K562 (cell line): ENCODE measurements around the gene LHX5. TPM values are rescaled to one million over a fixed set of nuclear protein-coding genes. Genes with fewer than 3 reads are reported as not detected.

Experiments
- DMBX1 ChIP-seq: fragments of 250-450 bp; sonication (Bioruptor Pico); IDR thresholded peaks from 2 replicates; pipeline ENCODE4 v1.8.0; 2022; ENCODE audit warnings: inconsistent platforms, mild to moderate bottlenecking, moderate library complexity, borderline replicate concordance
- DPF2 ChIP-seq: fragments of 450-650 bp; IDR thresholded peaks from 2 replicates; pipeline ENCODE4 v1.6.1; 2016
- ESRRA ChIP-seq: fragments of 450-650 bp; IDR thresholded peaks from 2 replicates; pipeline ENCODE4 v1.6.1; 2014; ENCODE audit warnings: low read depth, mild to moderate bottlenecking, moderate library complexity, borderline replicate concordance
- EZH2 ChIP-seq: IDR thresholded peaks from 2 replicates; pipeline ENCODE4 v1.6.1; 2012; ENCODE audit warnings: low read depth, mild to moderate bottlenecking, inconsistent platforms, low read length, borderline replicate concordance
- RBBP5 ChIP-seq: fragments of 200-600 bp; sonication (generic); IDR thresholded peaks from 2 replicates; pipeline ENCODE4 v1.6.1; 2012; ENCODE audit warnings: borderline replicate concordance, mild to moderate bottlenecking, low read length, control low read depth, inconsistent platforms; ENCODE audit not compliant: insufficient read depth, poor library complexity, severe bottlenecking
- SAP30 ChIP-seq: fragments of 200-600 bp; sonication (generic); IDR thresholded peaks from 2 replicates; pipeline ENCODE4 v1.6.1; 2012; ENCODE audit warnings: borderline replicate concordance, low read depth, mild to moderate bottlenecking, moderate library complexity, low read length, control low read depth, inconsistent platforms; ENCODE audit not compliant: insufficient read depth, poor library complexity, severe bottlenecking
- SRF ChIP-seq, 2 experiments: fragments of 250-450, 450-650 bp in 1 of 2; sonication (Bioruptor Pico) in 1 of 2; sonication (generic) in 1 of 2; formaldehyde crosslinking; IDR thresholded peaks; 2 replicates each; pipeline versions ENCODE4 v1.5.0 to v1.5.1; 2020 to 2022; ENCODE audit warnings: mild to moderate bottlenecking in 1 of 2, missing genetic modification reagents in 1 of 2
- TCF3 ChIP-seq: sonication (generic); formaldehyde crosslinking; IDR thresholded peaks from 2 replicates; pipeline ENCODE4 v1.4.0; 2020; ENCODE audit warnings: mild to moderate bottlenecking, missing genetic modification reagents
- ZNF165 ChIP-seq: fragments of 250-450 bp; sonication (Bioruptor Pico); IDR thresholded peaks from 2 replicates; pipeline ENCODE4 v1.4.0; 2020; ENCODE audit warnings: borderline replicate concordance
- polyA plus RNA-seq, 8 experiments: library from polyadenylated mRNA; depleted of rRNA in 4 of 8; stranded (reverse) in 5 of 8; unstranded in 3 of 8; fragments of >200 nt; fragmentation: Nextera tagmentation in 2 of 8; fragmentation: Illumina TruSeq in 1 of 8; extraction: Ambion mirVana in 2 of 8; extraction: Trizol in 1 of 8; gene quantifications; 2 replicates each; pipeline versions ENCODE4 v1.2.1 to v1.2.3, GENCODE V29; 2011 to 2014; ENCODE audit warnings: inconsistent platforms in 1 of 8, missing spikeins in 1 of 8
- total RNA-seq, 7 experiments: library from RNA; depleted of rRNA in 6 of 7; stranded (reverse); fragments of >200 nt in 6 of 7; fragmentation: Illumina TruSeq in 2 of 7; extraction: Trizol in 2 of 7; gene quantifications; 2 replicates each; pipeline versions ENCODE4 v1.2.1 to v1.2.3, GENCODE V29; 2011 to 2021; ENCODE audit warnings: low replicate concordance in 1 of 7
- TF ChIP-seq, protein P1 (sequence below): IDR thresholded peaks from 2 replicates; pipeline ENCODE4 v1.6.1; 2011; ENCODE audit warnings: borderline replicate concordance, low read depth, mild to moderate bottlenecking, moderate library complexity, low read length; ENCODE audit not compliant: insufficient read depth, poor library complexity, severe bottlenecking
- TF ChIP-seq, protein P2 (sequence below): fragments of 450-650 bp; formaldehyde crosslinking; IDR thresholded peaks from 2 replicates; pipeline ENCODE4 v1.4.0; 2020; ENCODE audit warnings: mild to moderate bottlenecking, moderate library complexity
- TF ChIP-seq, protein P3 (sequence below): fragments of 450-650 bp; conservative IDR thresholded peaks from 2 replicates; pipeline ENCODE4 v1.6.1; 2016; ENCODE audit warnings: missing genetic modification characterization, low read depth, mild to moderate bottlenecking, control low read depth, missing compliant biosample characterization
- TF ChIP-seq, protein P4 (sequence below): fragments of 450-650 bp; IDR thresholded peaks from 2 replicates; pipeline ENCODE4 v1.6.1; 2014; ENCODE audit warnings: low read depth, mild to moderate bottlenecking, moderate library complexity, borderline replicate concordance
- TF ChIP-seq, protein P5 (sequence below): sonication (generic); formaldehyde crosslinking; IDR thresholded peaks from 2 replicates; pipeline ENCODE4 v1.8.0; 2023; ENCODE audit warnings: mild to moderate bottlenecking, missing genetic modification reagents

LHX5 gene
- total and polyA plus RNA-seq, 9 of the 15 experiments (the other 6 are each of a cell fraction or from before 2014, with no cell fraction given), result 0.04 to 0.17 (median 0.05) TPM; not detected in 6

DNA sequence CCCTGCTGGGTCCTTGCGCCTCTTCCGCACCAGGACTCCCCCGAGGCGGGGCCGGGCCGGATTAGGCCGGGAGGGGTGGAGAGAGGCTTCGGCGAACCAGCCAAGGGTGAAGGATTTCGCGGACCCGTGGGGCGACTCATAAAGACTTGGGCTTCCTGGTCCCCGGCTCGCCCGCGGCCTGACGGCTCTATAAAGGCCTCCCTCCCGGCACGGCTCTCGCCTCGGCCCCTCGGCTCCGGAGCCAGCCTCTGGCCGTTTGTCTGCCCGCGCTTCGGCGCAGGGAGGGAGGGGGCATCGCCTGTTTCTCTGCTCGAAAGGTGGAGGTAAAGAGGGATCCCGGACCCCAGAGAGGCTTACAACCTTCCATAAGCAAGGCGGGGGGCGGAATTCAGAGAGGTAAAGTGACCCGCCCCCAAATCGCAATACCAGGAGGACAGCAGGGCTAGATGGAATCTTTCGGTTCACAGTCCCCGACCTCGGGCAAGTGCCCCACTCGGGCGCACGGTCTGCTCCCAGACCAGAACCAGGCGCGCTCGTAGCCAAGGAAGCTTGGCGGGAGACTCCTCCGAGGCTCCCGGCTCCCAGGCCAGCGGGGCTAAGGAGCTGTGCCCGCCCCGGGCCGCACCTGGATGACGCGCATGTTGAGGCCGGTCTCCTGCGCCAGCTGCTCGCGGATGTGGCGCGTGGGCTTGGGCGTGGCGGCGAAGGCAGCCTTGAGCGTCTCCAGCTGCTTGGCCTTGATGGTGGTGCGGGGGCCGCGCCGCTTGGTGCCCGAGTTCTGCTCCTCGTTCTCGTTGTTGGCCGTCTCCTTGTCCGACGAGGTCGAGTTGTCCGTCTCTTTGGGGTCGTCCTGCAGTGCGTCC is 3.9 kb downstream of the LHX5 start (continued):
- TF ChIP-seq ZNF165 (CRISPR knock-in tag) (no peak), DPF2 (no peak), RBBP5 (no peak), SAP30 (peak; percentile 25), EZH2 (peak; percentile 82), ESRRA (no peak), DMBX1 (CRISPR knock-in tag) (no peak), TCF3 (CRISPR knock-in tag) (peak; percentile 35; the same call in 1 of the 2 replicates), SRF (CRISPR knock-in tag; IDR thresholded peaks at IDR 0.05) (no peak)
- TF ChIP-seq, protein P1, sequence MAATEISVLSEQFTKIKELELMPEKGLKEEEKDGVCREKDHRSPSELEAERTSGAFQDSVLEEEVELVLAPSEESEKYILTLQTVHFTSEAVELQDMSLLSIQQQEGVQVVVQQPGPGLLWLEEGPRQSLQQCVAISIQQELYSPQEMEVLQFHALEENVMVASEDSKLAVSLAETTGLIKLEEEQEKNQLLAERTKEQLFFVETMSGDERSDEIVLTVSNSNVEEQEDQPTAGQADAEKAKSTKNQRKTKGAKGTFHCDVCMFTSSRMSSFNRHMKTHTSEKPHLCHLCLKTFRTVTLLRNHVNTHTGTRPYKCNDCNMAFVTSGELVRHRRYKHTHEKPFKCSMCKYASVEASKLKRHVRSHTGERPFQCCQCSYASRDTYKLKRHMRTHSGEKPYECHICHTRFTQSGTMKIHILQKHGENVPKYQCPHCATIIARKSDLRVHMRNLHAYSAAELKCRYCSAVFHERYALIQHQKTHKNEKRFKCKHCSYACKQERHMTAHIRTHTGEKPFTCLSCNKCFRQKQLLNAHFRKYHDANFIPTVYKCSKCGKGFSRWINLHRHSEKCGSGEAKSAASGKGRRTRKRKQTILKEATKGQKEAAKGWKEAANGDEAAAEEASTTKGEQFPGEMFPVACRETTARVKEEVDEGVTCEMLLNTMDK, result no peak
- TF ChIP-seq, protein P2, sequence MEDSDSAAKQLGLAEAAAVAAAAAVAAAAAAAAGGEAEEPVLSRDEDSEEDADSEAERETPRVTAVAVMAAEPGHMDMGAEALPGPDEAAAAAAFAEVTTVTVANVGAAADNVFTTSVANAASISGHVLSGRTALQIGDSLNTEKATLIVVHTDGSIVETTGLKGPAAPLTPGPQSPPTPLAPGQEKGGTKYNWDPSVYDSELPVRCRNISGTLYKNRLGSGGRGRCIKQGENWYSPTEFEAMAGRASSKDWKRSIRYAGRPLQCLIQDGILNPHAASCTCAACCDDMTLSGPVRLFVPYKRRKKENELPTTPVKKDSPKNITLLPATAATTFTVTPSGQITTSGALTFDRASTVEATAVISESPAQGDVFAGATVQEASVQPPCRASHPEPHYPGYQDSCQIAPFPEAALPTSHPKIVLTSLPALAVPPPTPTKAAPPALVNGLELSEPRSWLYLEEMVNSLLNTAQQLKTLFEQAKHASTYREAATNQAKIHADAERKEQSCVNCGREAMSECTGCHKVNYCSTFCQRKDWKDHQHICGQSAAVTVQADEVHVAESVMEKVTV, result no peak
- TF ChIP-seq, protein P3, sequence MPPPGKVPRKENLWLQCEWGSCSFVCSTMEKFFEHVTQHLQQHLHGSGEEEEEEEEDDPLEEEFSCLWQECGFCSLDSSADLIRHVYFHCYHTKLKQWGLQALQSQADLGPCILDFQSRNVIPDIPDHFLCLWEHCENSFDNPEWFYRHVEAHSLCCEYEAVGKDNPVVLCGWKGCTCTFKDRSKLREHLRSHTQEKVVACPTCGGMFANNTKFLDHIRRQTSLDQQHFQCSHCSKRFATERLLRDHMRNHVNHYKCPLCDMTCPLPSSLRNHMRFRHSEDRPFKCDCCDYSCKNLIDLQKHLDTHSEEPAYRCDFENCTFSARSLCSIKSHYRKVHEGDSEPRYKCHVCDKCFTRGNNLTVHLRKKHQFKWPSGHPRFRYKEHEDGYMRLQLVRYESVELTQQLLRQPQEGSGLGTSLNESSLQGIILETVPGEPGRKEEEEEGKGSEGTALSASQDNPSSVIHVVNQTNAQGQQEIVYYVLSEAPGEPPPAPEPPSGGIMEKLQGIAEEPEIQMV (tag), result peak; percentile 75
- TF ChIP-seq, protein P4, sequence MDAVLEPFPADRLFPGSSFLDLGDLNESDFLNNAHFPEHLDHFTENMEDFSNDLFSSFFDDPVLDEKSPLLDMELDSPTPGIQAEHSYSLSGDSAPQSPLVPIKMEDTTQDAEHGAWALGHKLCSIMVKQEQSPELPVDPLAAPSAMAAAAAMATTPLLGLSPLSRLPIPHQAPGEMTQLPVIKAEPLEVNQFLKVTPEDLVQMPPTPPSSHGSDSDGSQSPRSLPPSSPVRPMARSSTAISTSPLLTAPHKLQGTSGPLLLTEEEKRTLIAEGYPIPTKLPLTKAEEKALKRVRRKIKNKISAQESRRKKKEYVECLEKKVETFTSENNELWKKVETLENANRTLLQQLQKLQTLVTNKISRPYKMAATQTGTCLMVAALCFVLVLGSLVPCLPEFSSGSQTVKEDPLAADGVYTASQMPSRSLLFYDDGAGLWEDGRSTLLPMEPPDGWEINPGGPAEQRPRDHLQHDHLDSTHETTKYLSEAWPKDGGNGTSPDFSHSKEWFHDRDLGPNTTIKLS, result no peak
- TF ChIP-seq, protein P5, sequence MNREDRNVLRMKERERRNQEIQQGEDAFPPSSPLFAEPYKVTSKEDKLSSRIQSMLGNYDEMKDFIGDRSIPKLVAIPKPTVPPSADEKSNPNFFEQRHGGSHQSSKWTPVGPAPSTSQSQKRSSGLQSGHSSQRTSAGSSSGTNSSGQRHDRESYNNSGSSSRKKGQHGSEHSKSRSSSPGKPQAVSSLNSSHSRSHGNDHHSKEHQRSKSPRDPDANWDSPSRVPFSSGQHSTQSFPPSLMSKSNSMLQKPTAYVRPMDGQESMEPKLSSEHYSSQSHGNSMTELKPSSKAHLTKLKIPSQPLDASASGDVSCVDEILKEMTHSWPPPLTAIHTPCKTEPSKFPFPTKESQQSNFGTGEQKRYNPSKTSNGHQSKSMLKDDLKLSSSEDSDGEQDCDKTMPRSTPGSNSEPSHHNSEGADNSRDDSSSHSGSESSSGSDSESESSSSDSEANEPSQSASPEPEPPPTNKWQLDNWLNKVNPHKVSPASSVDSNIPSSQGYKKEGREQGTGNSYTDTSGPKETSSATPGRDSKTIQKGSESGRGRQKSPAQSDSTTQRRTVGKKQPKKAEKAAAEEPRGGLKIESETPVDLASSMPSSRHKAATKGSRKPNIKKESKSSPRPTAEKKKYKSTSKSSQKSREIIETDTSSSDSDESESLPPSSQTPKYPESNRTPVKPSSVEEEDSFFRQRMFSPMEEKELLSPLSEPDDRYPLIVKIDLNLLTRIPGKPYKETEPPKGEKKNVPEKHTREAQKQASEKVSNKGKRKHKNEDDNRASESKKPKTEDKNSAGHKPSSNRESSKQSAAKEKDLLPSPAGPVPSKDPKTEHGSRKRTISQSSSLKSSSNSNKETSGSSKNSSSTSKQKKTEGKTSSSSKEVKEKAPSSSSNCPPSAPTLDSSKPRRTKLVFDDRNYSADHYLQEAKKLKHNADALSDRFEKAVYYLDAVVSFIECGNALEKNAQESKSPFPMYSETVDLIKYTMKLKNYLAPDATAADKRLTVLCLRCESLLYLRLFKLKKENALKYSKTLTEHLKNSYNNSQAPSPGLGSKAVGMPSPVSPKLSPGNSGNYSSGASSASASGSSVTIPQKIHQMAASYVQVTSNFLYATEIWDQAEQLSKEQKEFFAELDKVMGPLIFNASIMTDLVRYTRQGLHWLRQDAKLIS (CRISPR knock-in tag), result no peak
